Measurements from ENCODE around the gene GFY. TPM values are rescaled to one million over a fixed set of nuclear protein-coding genes. Genes with fewer than 3 reads are reported as not detected.

GFY gene
- total and polyA plus RNA-seq, 9 of the 15 experiments (the other 6 are each of a cell fraction or from before 2014, with no cell fraction given) = 0.06 to 0.40 (median 0.19) TPM; not detected in 3

GRCh38 chr19:49475995-49476880, 51.0 kb downstream of the GFY start (continued):
- TF ChIP-seq GTF3C2 (IDR thresholded peaks at IDR 0.05; ENCODE audit: borderline replicate concordance, extremely low read depth, insufficient read length) (no peak), HMGN3 (IDR thresholded peaks at IDR 0.05; ENCODE audit: borderline replicate concordance, extremely low read depth, insufficient read length, low read depth, low read length) (no peak), MAFF (IDR thresholded peaks at IDR 0.05; ENCODE audit: low read length) (no peak), ZNF830 (CRISPR knock-in tag; IDR thresholded peaks at IDR 0.05) (no peak), ZNF217 (CRISPR knock-in tag; IDR thresholded peaks at IDR 0.05) (no peak), CTBP1 (IDR thresholded peaks at IDR 0.05; ENCODE audit: borderline replicate concordance) (peak; percentile 36), MCM5 (IDR thresholded peaks at IDR 0.05; ENCODE audit: low read depth) (no peak), CEBPZ (IDR thresholded peaks at IDR 0.05; ENCODE audit: borderline replicate concordance, low read depth, low read length) (no peak), ZFP91 (CRISPR knock-in tag; IDR thresholded peaks at IDR 0.05) (no peak), MLLT1 (IDR thresholded peaks at IDR 0.05) (peak in 1 of 2 experiments; percentile 46; a peak in 2 of 4 replicates), BCOR (IDR thresholded peaks at IDR 0.05) (no peak), NR2C2 (CRISPR knock-in tag; IDR thresholded peaks at IDR 0.05) (no peak), NR2C2 (tag; IDR thresholded peaks at IDR 0.05) (no peak), TCFL5 (CRISPR knock-in tag; conservative IDR thresholded peaks at IDR 0.05) (no peak)
